AG09309 (cell line): ENCODE measurements around the gene LRP1B.

Experiments used
- DNase-seq: peaks from one replicate; pipeline ENCODE4 v3.0.0-alpha.2; 2010; ENCODE audit warnings: low read depth
- H3K4me3 ChIP-seq: 2 replicates; pipeline ENCODE4 v1.5.1; 2011; ENCODE audit warnings: mild to moderate bottlenecking, low read depth, low read length, moderate library complexity; ENCODE audit not compliant: control insufficient read depth
- CTCF ChIP-seq: IDR thresholded peaks from 2 replicates; pipeline ENCODE4 v1.5.1; 2011; ENCODE audit warnings: mild to moderate bottlenecking, low read depth, low read length, inconsistent platforms; ENCODE audit not compliant: insufficient read depth, control insufficient read depth; ENCODE audit errors: missing control alignments

LRP1B gene

GRCh38 chr2:140882671-140883620 is 1247.9 kb downstream of the LRP1B start:
- H3K4me3 ChIP-seq, result no peak overlapping the region
- no peak for DNase-seq
- no peak for TF ChIP-seq CTCF

GRCh38 chr2:140880573-140880972 is 1250.2 kb downstream of the LRP1B start:
- no peak for DNase-seq

GRCh38 chr2:140876015-140876414 is 1254.8 kb downstream of the LRP1B start:
- H3K4me3 ChIP-seq, result no peak overlapping the region
- TF ChIP-seq CTCF, result no peak
- no peak for DNase-seq

More at GRCh38 chr2:140880573-140880972, 1250.2 kb downstream of the LRP1B start:
- TF ChIP-seq CTCF, result no peak
- no peak overlapping the region for H3K4me3 ChIP-seq

GRCh38 chr2:140873915-140874531 is 1256.8 kb downstream of the LRP1B start:
- no peak for TF ChIP-seq CTCF
- DNase-seq, result no peak
- no peak overlapping the region for H3K4me3 ChIP-seq

GRCh38 chr2:140869925-140870324 is 1260.9 kb downstream of the LRP1B start:
- DNase-seq, result no peak
- no peak for TF ChIP-seq CTCF
- no peak overlapping the region for H3K4me3 ChIP-seq

- no peak overlapping the region for H3K4me3 ChIP-seq
- no peak for DNase-seq
- TF ChIP-seq CTCF, result no peak
Measured at GRCh38 chr2:140869107-140869506, 1261.7 kb downstream of the LRP1B start.
